Prostate gland (tissue), 2 donors: Measurements from ENCODE around the gene EIF5A2.

Experiments
- POLR2A ChIP-seq: fragments of 450-650 bp; IDR thresholded peaks from one replicate; pipeline ENCODE4 v1.6.1; 2016; ENCODE audit warnings: antibody characterized with exemption, mild to moderate bottlenecking
- TF ChIP-seq, protein P1 (sequence below), 4 experiments: fragments of 200-600 bp in 2 of 4; fragments of 450-650 bp in 2 of 4; sonication (generic) in 2 of 4; IDR thresholded peaks; 1 replicate in 3 of 4; 2 replicates in 1 of 4; pipeline ENCODE4 v1.5.1; 2016 to 2019; ENCODE audit warnings: antibody characterized with exemption in 4 of 4, mild to moderate bottlenecking in 2 of 4, moderate library complexity in 2 of 4

DNA sequence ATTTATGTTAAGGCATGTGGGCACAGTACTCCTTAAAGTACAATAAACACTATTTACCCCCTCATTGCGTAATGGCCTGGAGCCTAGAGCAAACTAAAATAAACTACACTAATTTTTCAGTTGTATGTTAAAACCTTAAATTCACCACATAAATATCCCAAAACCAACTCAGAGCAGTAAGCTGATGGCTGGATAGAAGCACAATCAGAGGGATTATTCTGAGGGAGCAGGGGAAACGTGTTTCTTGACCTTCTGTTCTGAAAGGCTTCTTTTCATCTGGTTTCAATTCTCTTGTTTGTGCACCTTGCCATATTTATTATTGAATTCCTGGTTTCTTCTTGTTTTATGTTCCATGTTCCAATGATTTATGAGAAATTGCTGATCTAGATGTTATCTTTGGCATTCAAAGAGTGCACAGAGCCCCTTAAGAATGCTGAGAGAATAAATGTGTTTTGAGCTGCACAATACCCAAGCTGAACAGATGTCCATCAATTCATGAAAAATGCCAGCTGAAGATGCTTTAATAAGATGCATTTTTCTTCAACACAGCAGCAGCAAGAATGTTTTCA, 68.1 kb downstream of the EIF5A2 start:
- TF ChIP-seq POLR2A, result no peak
- TF ChIP-seq, protein P1, sequence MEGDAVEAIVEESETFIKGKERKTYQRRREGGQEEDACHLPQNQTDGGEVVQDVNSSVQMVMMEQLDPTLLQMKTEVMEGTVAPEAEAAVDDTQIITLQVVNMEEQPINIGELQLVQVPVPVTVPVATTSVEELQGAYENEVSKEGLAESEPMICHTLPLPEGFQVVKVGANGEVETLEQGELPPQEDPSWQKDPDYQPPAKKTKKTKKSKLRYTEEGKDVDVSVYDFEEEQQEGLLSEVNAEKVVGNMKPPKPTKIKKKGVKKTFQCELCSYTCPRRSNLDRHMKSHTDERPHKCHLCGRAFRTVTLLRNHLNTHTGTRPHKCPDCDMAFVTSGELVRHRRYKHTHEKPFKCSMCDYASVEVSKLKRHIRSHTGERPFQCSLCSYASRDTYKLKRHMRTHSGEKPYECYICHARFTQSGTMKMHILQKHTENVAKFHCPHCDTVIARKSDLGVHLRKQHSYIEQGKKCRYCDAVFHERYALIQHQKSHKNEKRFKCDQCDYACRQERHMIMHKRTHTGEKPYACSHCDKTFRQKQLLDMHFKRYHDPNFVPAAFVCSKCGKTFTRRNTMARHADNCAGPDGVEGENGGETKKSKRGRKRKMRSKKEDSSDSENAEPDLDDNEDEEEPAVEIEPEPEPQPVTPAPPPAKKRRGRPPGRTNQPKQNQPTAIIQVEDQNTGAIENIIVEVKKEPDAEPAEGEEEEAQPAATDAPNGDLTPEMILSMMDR (IDR thresholded peaks at IDR 0.05), result no peak
